Psoas muscle (tissue), 8 donors: ENCODE results near the gene CFAP57. TPM values are rescaled to one million over a fixed set of nuclear protein-coding genes. Genes with fewer than 3 reads are reported as not detected.

ENCODE experiments used
- ATAC-seq, 4 donors: fragments of 200-7000 bp; cut with Tn5 transposase; one replicate each; pipeline ENCODE4 v1.9.1; 2020; ENCODE audit warnings: moderate library complexity in 3 of 4, mild to moderate bottlenecking in 2 of 4
- DNase-seq, 2 donors: peaks; one replicate each; pipeline ENCODE4 v3.0.0-alpha.2; 2020
- H3K27ac ChIP-seq: fragments of 200-600 bp; one replicate; pipeline ENCODE4 v1.8.0; 2022
- H3K27me3 ChIP-seq, 3 donors: fragments of 200-600 bp in 1 of 3; one replicate each; pipeline versions ENCODE4 v1.6.1 to v1.8.0; 2013 to 2022; ENCODE audit warnings: low read length in 2 of 3, mild to moderate bottlenecking in 2 of 3, moderate library complexity in 1 of 3; ENCODE audit not compliant: insufficient read depth in 3 of 3
- H3K36me3 ChIP-seq, 2 donors: fragments of 200-600 bp in 1 of 2; one replicate each; pipeline versions ENCODE4 v1.6.1 to v1.8.0; 2013 to 2022; ENCODE audit warnings: low read depth in 1 of 2, mild to moderate bottlenecking in 1 of 2, moderate library complexity in 1 of 2; ENCODE audit not compliant: insufficient read depth in 1 of 2
- H3K4me1 ChIP-seq: fragments of 200-600 bp; one replicate; pipeline ENCODE4 v1.8.0; 2022
- H3K4me3 ChIP-seq: fragments of 200-600 bp; one replicate; pipeline ENCODE4 v1.8.0; 2022; ENCODE audit warnings: mild to moderate bottlenecking
- H3K9me3 ChIP-seq: fragments of 200-600 bp; one replicate; pipeline ENCODE4 v1.8.0; 2022
- CTCF ChIP-seq: fragments of 200-600 bp; IDR thresholded peaks from one replicate; pipeline ENCODE4 v1.8.0; 2022; ENCODE audit warnings: antibody characterized with exemption
- WGBS, 3 donors: extraction: QIAGEN DNeasy Blood & Tissue Kit; methylation state at CpG; one replicate each; pipeline versions ENCODE4 v1.1.6 to v1.1.7; 2013; 5-methylcytosine and 5-hydroxymethylcytosine counted together
- intact Hi-C, 2 donors: fragments of 100-400 bp; cut with DNase I; formaldehyde crosslinking; loops; one replicate each; pipeline versions ENCODE4 v1.11.0 to v1.14.2; 2022
- polyA plus RNA-seq, 3 donors: library from polyadenylated mRNA; stranded (reverse); fragments of 200-250 nt; gene quantifications; one replicate each; pipeline ENCODE4 v1.2.3, GENCODE V29; 2013
- total RNA-seq, 4 donors: library from RNA; stranded (reverse); fragmentation: NEBNext Ultra II Directional in 2 of 4; extraction: Animal tissue kit (Norgen Biotek cat#: 25700) in 2 of 4; gene quantifications; one replicate each; pipeline versions ENCODE4 v1.2.1 to v1.2.4, GENCODE V29; 2021 to 2023
- donor health status: healthy with polysubstance abuse.
- donor health status: DM: no; HTN: no; CAD: no; lungs with moderate emphysema.
- donor health status: Bipolar disorder and iron deficiency.
- donor health status: healthy.
- donor health status: DM: yes; HTN: yes; CAD: no.
- donor health status: DM: no; HTN: no; CAD: no.
- donor health status: DM: no; HTN: no; CAD: no.
- donor health status: DM: yes; HTN: yes; CAD: no.

The CFAP57 gene
- total and polyA plus RNA-seq, 7 donors, result 0.04 to 0.26 (median 0.11) TPM; not detected in 3

GRCh38 chr1:43140010-43140409 is 32.1 kb upstream of the CFAP57 start:
- H3K9me3 ChIP-seq, result no peaks in the 10 kb centered on the region
- H3K27me3 ChIP-seq, result peaks cover 0 to 27% (median 3%) of the 10 kb centered on the region in 3 donors
- no peak overlapping the region for H3K4me3 ChIP-seq
- H3K4me1 ChIP-seq, result no peaks in the 10 kb centered on the region
- no peak overlapping the region for H3K27ac ChIP-seq
- intact Hi-C loops, result no loop called here
- no peak for ATAC-seq
- H3K36me3 ChIP-seq, result no peaks in the 10 kb centered on the region
- TF ChIP-seq CTCF, result no peak
- DNase-seq, result no peak

- no peak for TF ChIP-seq CTCF
- ATAC-seq (no peak), DNase-seq (no peak)
- Histone ChIP-seq H3K36me3 (no peaks in the 10 kb centered on the region), H3K9me3 (no peaks in the 10 kb centered on the region), H3K4me1 (no peaks in the 10 kb centered on the region), H3K4me3 (no peak overlapping the region), H3K27me3 (peaks cover 0 to 33% (median 2%) of the 10 kb centered on the region in 3 donors), H3K27ac (no peak overlapping the region)
- intact Hi-C loops, result no loop called here
- WGBS, 3 donors, result 92 to 96% (median 94%) methylated on average over 4 of the region's 4 CpGs
Observed at GRCh38 chr1:43140583-43140982, 31.5 kb upstream of the CFAP57 start.

GRCh38 chr1:43143441-43143888 is 28.7 kb upstream of the CFAP57 start:
- H3K27me3 ChIP-seq, result peaks cover 0 to 57% (median 6%) of the 10 kb centered on the region in 3 donors
- no peak for TF ChIP-seq CTCF
- H3K9me3 ChIP-seq, result no peaks in the 10 kb centered on the region
- DNase-seq (no peak), ATAC-seq (no peak)
- intact Hi-C loops, result no loop called here
- whole genome bisulfite sequencing, 3 donors, result 19 to 26% (median 22%) methylated on average over 7 of the region's 7 CpGs
- no peaks in the 10 kb centered on the region for H3K4me1 ChIP-seq
- H3K36me3 ChIP-seq, result no peaks in the 10 kb centered on the region
- H3K4me3 ChIP-seq, result no peak overlapping the region
- H3K27ac ChIP-seq, result no peak overlapping the region

GRCh38 chr1:43144237-43144636 is 27.9 kb upstream of the CFAP57 start:
- Histone ChIP-seq H3K36me3 (no peaks in the 10 kb centered on the region), H3K4me1 (no peaks in the 10 kb centered on the region), H3K27me3 (peaks cover 0 to 65% (median 6%) of the 10 kb centered on the region in 3 donors), H3K27ac (no peak overlapping the region), H3K9me3 (no peaks in the 10 kb centered on the region), H3K4me3 (no peak overlapping the region)
- no peak for ATAC-seq
- no peak for TF ChIP-seq CTCF
- intact Hi-C loops, result no loop called here
- DNase-seq, result no peak

- H3K4me1 ChIP-seq, result no peaks in the 10 kb centered on the region
- intact Hi-C loops, result no loop called here
- 2 to 4% (median 3%) methylated on average over 45 to 47 of the region's 47 CpGs for WGBS, 3 donors
- H3K4me3 ChIP-seq, result peak overlapping the region; percentile 60
- H3K27me3 ChIP-seq, result peaks cover 0 to 79% (median 10%) of the 10 kb centered on the region in 3 donors
- ATAC-seq, result peak; percentile 53 to 74 (median 66)
- peak; percentile 62 to 66 for DNase-seq
- H3K27ac ChIP-seq, result no peak overlapping the region
- TF ChIP-seq CTCF, result no peak
- H3K36me3 ChIP-seq, result no peaks in the 10 kb centered on the region
- no peaks in the 10 kb centered on the region for H3K9me3 ChIP-seq
Observed at GRCh38 chr1:43147625-43148327, 24.4 kb upstream of the CFAP57 start.
